ENCODE data around the gene P3H4.

The P3H4 gene

DNA sequence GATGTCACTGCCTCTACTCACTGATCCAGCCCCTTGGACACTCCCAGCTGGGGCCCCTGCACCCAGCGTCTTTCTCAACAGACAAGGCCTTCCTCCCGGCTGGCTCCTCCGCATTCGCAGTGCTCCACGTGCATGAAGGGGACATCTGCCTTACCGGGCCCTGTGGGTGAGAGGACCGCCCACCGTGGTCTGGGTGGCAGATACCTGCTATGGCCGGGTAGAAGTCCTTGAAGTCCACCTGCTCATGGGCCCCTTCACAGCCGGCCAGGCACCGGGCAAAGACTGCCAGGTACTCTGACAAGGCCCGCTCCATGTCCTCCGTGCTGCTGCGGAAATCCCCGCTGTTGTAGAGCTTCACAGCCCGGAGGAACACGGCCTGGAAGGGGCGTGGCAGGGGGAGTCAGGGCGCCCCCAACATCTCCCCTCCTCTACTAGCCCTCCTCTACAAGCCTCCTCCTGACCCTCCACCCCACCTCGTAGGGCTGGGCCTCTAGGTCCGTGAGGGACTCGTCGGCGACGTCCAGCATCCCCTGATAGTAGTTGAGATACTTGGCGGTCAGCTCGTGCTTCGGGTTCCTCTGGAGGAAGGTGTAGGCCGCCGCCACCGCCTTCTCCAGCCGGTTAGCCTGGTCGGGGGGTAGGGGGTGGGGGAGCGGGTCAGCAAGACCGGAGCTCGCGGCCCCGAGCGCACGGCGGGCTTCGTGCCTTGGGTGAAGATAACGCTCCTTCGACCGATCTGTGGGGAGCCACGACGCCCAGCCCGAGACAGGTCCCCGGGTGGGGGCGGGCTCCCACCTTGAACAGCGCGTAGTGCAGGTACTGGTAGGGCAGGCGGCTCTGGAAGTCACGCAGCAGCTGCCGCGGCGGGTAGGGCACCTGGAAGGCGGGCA is 845 bp downstream of the P3H4 start:
- no peak overlapping the region for H3K27ac ChIP-seq (ENCODE audit: low read depth, low read length)
- H3K9ac ChIP-seq (ENCODE audit: low read length in 5 of 5), result peak overlapping the region in 4 of 5 donors; percentile 56 to 77 (median 70)
- peaks cover 0 to 34% (median 23%) of the 10 kb centered on the region in 5 donors for H3K4me1 ChIP-seq (ENCODE audit: control insufficient read depth in 5 of 5, insufficient read depth in 5 of 5, low read length in 5 of 5)
- H3K27me3 ChIP-seq (ENCODE audit: control insufficient read depth in 5 of 5, insufficient read depth in 4 of 5, low read length in 5 of 5), result peaks cover 0 to 7% (median 2%) of the 10 kb centered on the region in 5 donors
- no peaks in the 10 kb centered on the region for H3K9me3 ChIP-seq (ENCODE audit: control insufficient read depth in 5 of 5, low read length in 5 of 5)
- peak overlapping the region in 4 of 5 donors; percentile 70 to 83 (median 78) for H3K4me3 ChIP-seq (ENCODE audit: low read depth in 1 of 5, low read length in 5 of 5)
- H3K36me3 ChIP-seq (ENCODE audit: control insufficient read depth in 5 of 5, insufficient read depth in 5 of 5, low read length in 5 of 5), result peaks cover 0 to 5% (median 0%) of the 10 kb centered on the region in 5 donors

DNA sequence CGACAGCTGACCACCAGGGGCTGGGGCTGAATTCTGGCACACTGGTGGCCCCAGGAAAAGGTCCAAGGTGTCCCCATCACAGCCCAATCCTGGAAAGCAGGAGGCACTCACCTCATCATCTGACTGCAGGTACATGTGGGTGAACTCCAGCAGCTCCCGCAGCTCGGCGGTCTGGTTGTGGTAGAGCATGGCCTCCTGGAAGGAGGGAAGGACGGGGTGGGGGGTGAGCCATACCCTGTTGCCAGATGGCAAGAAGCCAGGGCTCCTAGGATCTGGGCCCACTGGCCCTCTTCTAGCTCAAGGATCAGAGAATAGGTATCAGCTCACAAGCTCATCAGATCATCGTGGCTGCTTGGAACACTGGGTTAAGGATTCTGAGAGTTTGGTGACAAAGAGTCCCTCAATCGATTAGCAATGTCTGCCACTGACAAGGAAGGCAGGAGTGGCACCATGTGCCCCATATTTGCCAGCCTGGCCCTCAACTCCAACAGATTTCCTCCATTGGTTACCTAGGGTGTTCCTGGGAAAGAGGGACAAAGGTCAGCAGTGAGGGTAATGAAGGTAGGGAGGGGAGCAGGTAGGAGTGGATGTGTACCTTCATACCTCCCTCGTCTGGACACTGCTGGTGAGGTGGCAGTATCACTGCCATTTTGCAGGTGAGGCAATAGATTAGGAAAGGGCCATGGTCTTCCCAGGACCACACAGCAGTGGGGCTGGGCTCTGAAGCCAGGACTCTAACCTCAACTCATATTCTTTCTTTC is 4.9 kb downstream of the P3H4 start:
- Histone ChIP-seq H3K9ac (ENCODE audit: low read length in 5 of 5) (no peak overlapping the region), H3K4me3 (ENCODE audit: low read depth in 1 of 5, low read length in 5 of 5) (no peak overlapping the region), H3K27ac (ENCODE audit: low read depth, low read length) (no peak overlapping the region), H3K4me1 (ENCODE audit: control insufficient read depth in 5 of 5, insufficient read depth in 5 of 5, low read length in 5 of 5) (peaks cover 0 to 24% (median 18%) of the 10 kb centered on the region in 5 donors), H3K27me3 (ENCODE audit: control insufficient read depth in 5 of 5, insufficient read depth in 4 of 5, low read length in 5 of 5) (peaks cover 0 to 3% (median 0%) of the 10 kb centered on the region in 5 donors), H3K36me3 (ENCODE audit: control insufficient read depth in 5 of 5, insufficient read depth in 5 of 5, low read length in 5 of 5) (peaks cover 0 to 5% (median 0%) of the 10 kb centered on the region in 5 donors), H3K9me3 (ENCODE audit: control insufficient read depth in 5 of 5, low read length in 5 of 5) (no peaks in the 10 kb centered on the region)

DNA sequence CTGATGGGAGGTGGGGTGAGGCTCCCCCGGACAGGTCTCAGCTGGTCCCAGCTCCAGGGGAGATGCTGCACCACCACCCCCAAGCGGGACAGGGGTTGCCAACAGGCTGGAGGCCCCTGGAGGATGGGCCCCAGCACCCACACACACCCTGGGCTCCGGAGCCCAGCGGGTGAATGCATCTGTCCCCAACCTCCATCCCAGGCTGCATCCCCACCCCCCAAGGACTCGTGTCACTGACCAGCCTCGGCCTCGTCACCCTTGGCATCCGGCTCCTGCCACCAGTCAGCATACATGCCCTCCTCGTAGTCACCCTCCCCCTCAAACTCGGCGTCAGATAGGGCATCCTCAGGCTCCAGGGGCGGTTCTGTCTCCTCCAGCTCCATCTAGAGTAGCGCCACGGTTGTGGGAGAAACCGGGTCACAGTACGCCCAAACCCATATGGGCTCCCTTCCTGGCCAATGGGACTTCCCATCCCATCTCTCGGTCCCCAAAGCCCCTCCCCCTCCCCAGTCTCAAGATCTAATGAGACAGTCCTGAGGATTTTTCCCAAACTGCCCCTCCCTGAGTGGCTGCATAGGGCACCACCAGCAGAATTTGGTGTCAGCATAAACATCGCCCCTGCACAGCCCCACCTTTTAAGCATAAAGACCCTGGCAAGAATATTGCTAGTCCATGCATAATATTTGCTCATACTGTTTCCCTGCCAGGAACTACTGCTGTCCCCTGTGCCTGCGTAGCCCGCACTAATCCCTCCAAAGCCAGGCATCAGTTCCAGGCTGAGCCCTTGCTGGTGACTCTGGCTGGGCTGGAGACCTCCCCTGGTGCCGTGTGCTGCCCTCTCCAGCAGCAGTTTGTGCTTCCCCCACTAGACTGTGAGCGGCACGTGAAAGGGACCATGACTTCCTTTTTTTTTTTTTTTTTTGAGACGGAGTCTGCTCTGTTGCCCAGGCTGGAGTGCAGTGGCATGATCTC is 8.4 kb downstream of the P3H4 start:
- Histone ChIP-seq H3K4me1 (ENCODE audit: control insufficient read depth in 5 of 5, insufficient read depth in 5 of 5, low read length in 5 of 5) (peaks cover 0 to 20% (median 8%) of the 10 kb centered on the region in 5 donors), H3K27me3 (ENCODE audit: control insufficient read depth in 5 of 5, insufficient read depth in 4 of 5, low read length in 5 of 5) (peaks cover 0 to 8% (median 0%) of the 10 kb centered on the region in 5 donors), H3K36me3 (ENCODE audit: control insufficient read depth in 5 of 5, insufficient read depth in 5 of 5, low read length in 5 of 5) (peaks cover 0 to 5% (median 0%) of the 10 kb centered on the region in 5 donors), H3K9me3 (ENCODE audit: control insufficient read depth in 5 of 5, low read length in 5 of 5) (no peaks in the 10 kb centered on the region), H3K4me3 (ENCODE audit: low read depth in 1 of 5, low read length in 5 of 5) (no peak overlapping the region), H3K27ac (ENCODE audit: low read depth, low read length) (no peak overlapping the region), H3K9ac (ENCODE audit: low read length in 5 of 5) (no peak overlapping the region)

DNA sequence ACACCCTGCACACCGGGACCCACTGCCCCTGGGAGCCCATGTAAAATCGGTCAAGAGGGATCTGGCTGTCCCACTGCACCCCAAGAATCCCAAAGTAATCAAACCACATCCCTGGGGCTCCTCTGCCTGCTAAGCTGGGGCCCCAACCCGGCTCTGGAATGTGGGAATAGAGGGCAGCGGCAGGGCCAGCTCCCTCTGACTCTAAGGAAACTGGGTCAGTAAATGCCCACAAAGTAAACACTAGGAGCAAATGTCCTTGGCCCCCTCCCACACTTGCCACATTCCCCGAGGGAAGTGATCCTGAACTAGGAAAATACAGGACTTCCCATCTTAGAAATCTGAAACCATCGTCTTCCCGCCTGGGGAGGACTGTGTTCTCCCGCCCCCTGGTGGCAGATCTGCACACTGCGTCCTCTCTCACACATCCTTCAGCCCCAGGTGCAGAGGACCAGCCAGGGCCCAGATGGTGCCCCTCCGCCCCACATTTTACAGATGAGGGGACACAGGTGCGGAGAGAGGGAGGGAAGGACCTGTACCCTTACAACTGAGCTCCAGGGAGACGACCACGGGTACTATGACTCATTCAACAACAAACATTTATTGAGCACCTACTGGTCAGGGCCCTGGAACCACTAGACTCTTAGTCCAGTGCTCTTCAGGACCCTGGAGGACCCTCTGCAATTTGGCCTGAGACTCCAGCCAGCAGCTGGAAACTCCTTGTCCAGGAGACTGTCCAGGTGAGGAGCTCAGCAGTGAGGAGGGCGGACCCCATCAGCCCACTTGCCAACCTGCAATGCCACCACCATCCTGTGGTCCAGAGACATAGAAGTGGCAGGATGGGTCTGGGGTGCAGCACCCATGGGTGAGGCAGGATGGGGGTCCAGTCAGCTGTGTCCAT is 10.1 kb downstream of the P3H4 start:
- Histone ChIP-seq H3K27ac (ENCODE audit: low read depth, low read length) (no peak overlapping the region), H3K36me3 (ENCODE audit: control insufficient read depth in 5 of 5, insufficient read depth in 5 of 5, low read length in 5 of 5) (peaks cover 0 to 5% (median 0%) of the 10 kb centered on the region in 5 donors), H3K9ac (ENCODE audit: low read length in 5 of 5) (no peak overlapping the region), H3K27me3 (ENCODE audit: control insufficient read depth in 5 of 5, insufficient read depth in 4 of 5, low read length in 5 of 5) (peaks cover 0 to 8% (median 0%) of the 10 kb centered on the region in 5 donors), H3K9me3 (ENCODE audit: control insufficient read depth in 5 of 5, low read length in 5 of 5) (no peaks in the 10 kb centered on the region), H3K4me3 (ENCODE audit: low read depth in 1 of 5, low read length in 5 of 5) (peak overlapping the region in 3 of 5 donors; percentile 21 to 29 (median 22)), H3K4me1 (ENCODE audit: control insufficient read depth in 5 of 5, insufficient read depth in 5 of 5, low read length in 5 of 5) (peaks cover 0 to 20% (median 8%) of the 10 kb centered on the region in 5 donors)

DNA sequence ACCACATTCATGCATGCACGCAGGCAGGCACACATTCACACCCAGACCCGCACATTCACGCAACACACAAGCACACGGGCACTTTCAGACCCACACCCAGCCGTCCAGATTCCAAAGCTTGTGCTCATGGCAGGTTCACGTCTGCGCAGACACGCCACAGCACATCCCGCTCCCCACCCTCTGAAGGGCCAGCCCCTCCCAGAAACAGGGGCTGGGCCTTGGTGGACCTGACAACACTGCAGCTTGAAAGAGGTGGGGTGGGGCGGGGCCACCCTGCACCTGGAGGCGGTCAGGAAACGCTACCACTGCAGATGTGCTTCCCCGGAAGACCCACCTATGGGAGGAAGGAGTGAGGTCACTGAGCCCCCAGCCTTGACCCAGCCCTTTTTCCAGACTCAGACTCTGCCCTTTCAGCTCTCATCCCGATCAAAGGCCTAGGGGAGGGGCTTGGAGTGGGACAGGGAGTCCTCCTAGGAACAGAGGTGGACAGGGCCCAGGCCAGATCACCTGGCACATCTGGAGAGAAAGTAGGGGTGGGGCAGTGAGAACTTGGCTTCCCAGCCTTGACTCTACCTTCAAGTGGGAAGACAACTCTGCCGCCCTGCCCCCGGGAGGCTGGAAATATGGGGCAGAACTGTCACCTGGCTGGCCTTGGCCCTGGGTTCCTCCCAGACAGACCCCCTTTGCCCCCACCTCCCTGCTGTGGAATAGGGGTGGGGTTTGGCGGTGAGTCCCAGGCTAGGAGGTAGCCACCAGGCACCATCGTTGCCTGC is 11.0 kb downstream of the P3H4 start:
- no peak overlapping the region for H3K9ac ChIP-seq (ENCODE audit: low read length in 5 of 5)
- H3K9me3 ChIP-seq (ENCODE audit: control insufficient read depth in 5 of 5, low read length in 5 of 5), result no peaks in the 10 kb centered on the region
- H3K36me3 ChIP-seq (ENCODE audit: control insufficient read depth in 5 of 5, insufficient read depth in 5 of 5, low read length in 5 of 5), result no peaks in the 10 kb centered on the region
- peaks cover 0 to 8% (median 0%) of the 10 kb centered on the region in 5 donors for H3K27me3 ChIP-seq (ENCODE audit: control insufficient read depth in 5 of 5, insufficient read depth in 4 of 5, low read length in 5 of 5)
- H3K4me1 ChIP-seq (ENCODE audit: control insufficient read depth in 5 of 5, insufficient read depth in 5 of 5, low read length in 5 of 5), result peaks cover 0 to 20% (median 8%) of the 10 kb centered on the region in 5 donors
- H3K4me3 ChIP-seq (ENCODE audit: low read depth in 1 of 5, low read length in 5 of 5), result no peak overlapping the region
- no peak overlapping the region for H3K27ac ChIP-seq (ENCODE audit: low read depth, low read length)

DNA sequence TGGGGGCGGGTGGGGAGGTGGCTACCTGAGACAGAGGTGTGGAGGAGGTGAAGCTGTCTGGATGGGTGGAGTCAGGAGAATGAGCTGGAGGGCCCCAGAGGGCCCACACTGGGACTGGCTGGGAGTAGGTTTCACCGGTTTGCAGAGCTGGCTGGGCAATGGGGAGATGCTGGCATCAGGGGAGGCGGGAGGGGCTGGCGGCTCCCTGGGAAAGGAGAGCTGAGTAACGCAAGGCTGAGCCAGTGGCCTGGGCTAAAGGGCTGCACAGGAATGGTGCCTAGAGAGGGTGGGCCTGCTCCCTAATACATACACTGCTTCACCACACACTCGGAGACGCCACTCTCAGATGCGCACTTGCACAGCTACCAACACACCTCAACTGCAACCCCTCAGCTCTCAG is 12.4 kb downstream of the P3H4 start:
- Histone ChIP-seq H3K36me3 (ENCODE audit: control insufficient read depth in 5 of 5, insufficient read depth in 5 of 5, low read length in 5 of 5) (no peaks in the 10 kb centered on the region), H3K4me3 (ENCODE audit: low read depth in 1 of 5, low read length in 5 of 5) (no peak overlapping the region), H3K9me3 (ENCODE audit: control insufficient read depth in 5 of 5, low read length in 5 of 5) (no peaks in the 10 kb centered on the region), H3K4me1 (ENCODE audit: control insufficient read depth in 5 of 5, insufficient read depth in 5 of 5, low read length in 5 of 5) (peaks cover 0 to 20% (median 8%) of the 10 kb centered on the region in 5 donors), H3K9ac (ENCODE audit: low read length in 5 of 5) (no peak overlapping the region), H3K27me3 (ENCODE audit: control insufficient read depth in 5 of 5, insufficient read depth in 4 of 5, low read length in 5 of 5) (peaks cover 0 to 8% (median 0%) of the 10 kb centered on the region in 5 donors), H3K27ac (ENCODE audit: low read depth, low read length) (no peak overlapping the region)

DNA sequence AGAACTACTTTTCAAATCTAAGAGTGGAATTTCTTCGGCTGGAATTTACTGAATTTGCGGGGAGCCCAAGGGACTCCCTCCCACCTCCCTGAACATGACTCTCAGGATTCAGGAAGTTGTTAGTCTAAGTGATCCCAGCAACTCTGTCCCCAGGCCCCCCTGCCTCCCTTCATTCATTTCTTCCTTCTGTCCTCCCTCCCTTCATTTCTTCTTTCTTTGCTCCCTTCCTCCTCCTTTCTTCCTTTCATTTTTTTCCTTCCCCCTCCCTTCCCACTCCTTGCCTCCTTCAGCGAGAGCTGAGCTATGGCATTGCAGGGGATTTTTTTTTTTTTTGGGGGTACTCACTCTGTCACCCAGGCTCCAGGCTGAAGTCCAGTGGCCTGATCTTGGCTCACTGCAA is 14.4 kb downstream of the P3H4 start:
- Histone ChIP-seq H3K27me3 (ENCODE audit: control insufficient read depth in 5 of 5, insufficient read depth in 4 of 5, low read length in 5 of 5) (peaks cover 0 to 5% (median 0%) of the 10 kb centered on the region in 5 donors), H3K27ac (ENCODE audit: low read depth, low read length) (no peak overlapping the region), H3K4me3 (ENCODE audit: low read depth in 1 of 5, low read length in 5 of 5) (no peak overlapping the region), H3K4me1 (ENCODE audit: control insufficient read depth in 5 of 5, insufficient read depth in 5 of 5, low read length in 5 of 5) (peaks cover 0 to 21% (median 18%) of the 10 kb centered on the region in 5 donors), H3K36me3 (ENCODE audit: control insufficient read depth in 5 of 5, insufficient read depth in 5 of 5, low read length in 5 of 5) (no peaks in the 10 kb centered on the region), H3K9me3 (ENCODE audit: control insufficient read depth in 5 of 5, low read length in 5 of 5) (no peaks in the 10 kb centered on the region), H3K9ac (ENCODE audit: low read length in 5 of 5) (no peak overlapping the region)

DNA sequence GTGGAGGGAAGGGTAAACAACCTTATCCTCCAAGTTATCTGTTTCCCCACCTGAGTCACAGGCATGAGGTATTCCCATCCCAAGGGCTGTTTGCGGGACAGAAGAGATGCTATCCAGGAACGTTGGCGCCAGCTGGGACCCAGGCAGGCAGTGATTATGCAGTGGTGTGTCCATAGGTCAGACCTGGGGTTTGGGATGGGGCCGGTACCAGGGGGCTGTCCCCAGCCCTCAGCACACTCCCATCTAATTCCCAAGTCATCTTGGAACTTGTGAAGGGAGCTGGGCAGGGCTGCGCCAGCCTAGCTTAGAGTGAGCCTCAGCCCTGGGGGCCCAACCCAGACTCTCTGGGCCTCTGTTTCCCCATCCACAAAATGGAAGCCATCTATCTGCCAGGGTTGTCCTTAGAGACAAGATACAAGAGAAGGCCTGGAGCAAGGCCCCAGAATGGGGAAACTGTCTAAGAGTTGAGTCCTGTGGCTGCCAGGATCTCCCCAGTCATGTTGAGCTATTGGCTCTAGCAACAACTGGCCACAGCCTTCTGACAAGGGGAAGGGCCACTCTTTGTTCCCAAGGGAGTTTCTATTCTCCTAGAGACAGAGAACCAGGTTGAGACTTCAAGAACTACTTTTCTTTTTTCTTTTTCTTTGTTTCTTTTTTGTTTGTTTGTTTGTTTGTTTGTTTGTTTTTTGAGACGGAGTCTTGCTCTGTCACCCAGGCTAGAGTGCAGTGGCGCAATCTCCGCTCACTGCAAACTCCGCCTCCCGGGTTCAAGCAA is 15.4 kb downstream of the P3H4 start:
- Histone ChIP-seq H3K9me3 (ENCODE audit: control insufficient read depth in 5 of 5, low read length in 5 of 5) (no peaks in the 10 kb centered on the region), H3K27ac (ENCODE audit: low read depth, low read length) (no peak overlapping the region), H3K4me3 (ENCODE audit: low read depth in 1 of 5, low read length in 5 of 5) (no peak overlapping the region), H3K27me3 (ENCODE audit: control insufficient read depth in 5 of 5, insufficient read depth in 4 of 5, low read length in 5 of 5) (peaks cover 0 to 5% (median 0%) of the 10 kb centered on the region in 5 donors), H3K36me3 (ENCODE audit: control insufficient read depth in 5 of 5, insufficient read depth in 5 of 5, low read length in 5 of 5) (no peaks in the 10 kb centered on the region), H3K4me1 (ENCODE audit: control insufficient read depth in 5 of 5, insufficient read depth in 5 of 5, low read length in 5 of 5) (peaks cover 0 to 17% (median 16%) of the 10 kb centered on the region in 5 donors), H3K9ac (ENCODE audit: low read length in 5 of 5) (no peak overlapping the region)

All from subcutaneous abdominal adipose tissue (tissue), 5 donors.